Erythroblast (primary cell): ENCODE data around the gene TMX1.

Experiments
- DNase-seq, 2 experiments: peaks; one replicate each; lab custom pipeline; 2025; lab: John Stamatoyannopoulos, UW
- GATA1 ChIP-seq: IDR thresholded peaks from 2 replicates; pipeline ENCODE4 v1.6.1; 2011; ENCODE audit warnings: low read depth, mild to moderate bottlenecking, control low read depth, low read length, moderate library complexity
- POLR2A ChIP-seq: IDR thresholded peaks from 2 replicates; pipeline ENCODE4 v1.6.1; 2011; ENCODE audit warnings: mild to moderate bottlenecking, low read length

Gene TMX1, protein sequence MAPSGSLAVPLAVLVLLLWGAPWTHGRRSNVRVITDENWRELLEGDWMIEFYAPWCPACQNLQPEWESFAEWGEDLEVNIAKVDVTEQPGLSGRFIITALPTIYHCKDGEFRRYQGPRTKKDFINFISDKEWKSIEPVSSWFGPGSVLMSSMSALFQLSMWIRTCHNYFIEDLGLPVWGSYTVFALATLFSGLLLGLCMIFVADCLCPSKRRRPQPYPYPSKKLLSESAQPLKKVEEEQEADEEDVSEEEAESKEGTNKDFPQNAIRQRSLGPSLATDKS

DNA sequence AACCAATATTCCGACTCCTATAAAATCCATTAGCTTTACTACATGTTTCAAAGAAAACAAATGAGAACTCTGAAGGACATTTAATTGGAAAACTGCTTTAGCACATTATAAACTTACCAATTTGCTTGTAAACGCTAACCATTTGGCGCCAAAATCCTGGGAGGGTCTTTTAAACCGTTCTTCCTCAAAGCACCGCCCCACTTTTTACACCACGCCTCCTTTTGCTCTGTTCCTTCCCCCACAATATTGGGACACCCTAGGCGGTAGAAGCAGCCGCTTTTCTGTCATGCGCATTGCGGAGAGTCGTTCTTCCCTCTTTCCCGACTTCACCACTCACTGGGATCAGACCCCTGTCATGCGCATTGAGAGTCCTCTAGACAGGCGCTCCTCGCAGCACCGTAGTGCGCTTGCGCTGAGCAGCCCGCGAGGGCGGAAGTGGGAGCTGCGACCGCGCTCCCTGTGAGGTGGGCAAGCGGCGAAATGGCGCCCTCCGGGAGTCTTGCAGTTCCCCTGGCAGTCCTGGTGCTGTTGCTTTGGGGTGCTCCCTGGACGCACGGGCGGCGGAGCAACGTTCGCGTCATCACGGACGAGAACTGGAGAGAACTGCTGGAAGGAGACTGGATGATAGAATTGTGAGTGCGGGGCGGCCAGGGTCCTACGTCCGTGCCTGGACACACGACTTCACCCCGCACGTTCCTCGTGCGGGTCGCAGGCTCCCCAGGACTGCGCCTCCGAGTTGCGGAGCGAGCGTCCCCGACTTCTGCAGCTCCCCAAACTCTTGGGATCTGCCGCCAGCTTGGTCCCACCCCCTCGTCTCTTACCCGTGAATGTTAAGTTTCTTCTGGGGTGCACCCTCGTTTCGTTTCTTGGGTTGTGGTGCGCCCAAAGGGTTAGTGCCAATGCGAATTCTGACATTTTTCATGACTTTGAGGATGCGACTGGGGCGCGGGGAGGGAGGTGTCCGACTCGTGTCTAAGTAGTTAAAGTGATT is at the start of gene TMX1:
Gene TMX1 (plus strand): TSS at position 435 of the 991 bp plus-strand sequence. CDS start 46 bp downstream, at position 481.
- TF ChIP-seq POLR2A (peak; percentile 97), GATA1 (no peak)
- peak; percentile 96 to 97 for DNase-seq

GRCh38 chr14:51201890-51202289 is 38.2 kb upstream of the TMX1 start:
- DNase-seq, result no peak
- no peak for TF ChIP-seq POLR2A
- TF ChIP-seq GATA1, result no peak

- DNase-seq, result no peak
- TF ChIP-seq GATA1 (no peak), POLR2A (no peak)
Measured at GRCh38 chr14:51202914-51203665, 37.0 kb upstream of the TMX1 start.

DNA sequence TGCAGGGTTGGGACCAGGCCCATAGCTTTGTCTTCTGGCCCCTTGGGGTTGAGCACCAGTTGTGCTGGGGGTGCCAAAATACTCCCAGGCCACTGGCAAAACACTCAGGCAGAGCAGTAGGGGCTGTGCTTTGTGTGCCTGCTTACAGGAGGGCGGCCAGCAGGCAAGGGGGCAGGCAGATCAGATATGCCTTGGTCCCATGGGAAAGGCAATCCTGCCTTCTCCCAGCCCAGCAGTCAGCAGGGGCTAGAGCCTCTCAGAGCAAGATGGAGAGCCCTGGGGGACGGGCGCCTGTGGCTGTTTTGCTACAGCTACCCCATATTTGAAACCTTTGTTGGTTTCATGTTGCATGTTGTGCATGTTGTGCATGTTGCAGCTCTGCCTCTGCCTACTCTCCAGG is 36.2 kb upstream of the TMX1 start:
- DNase-seq, result no peak
- no peak for TF ChIP-seq GATA1
- no peak for TF ChIP-seq POLR2A

DNA sequence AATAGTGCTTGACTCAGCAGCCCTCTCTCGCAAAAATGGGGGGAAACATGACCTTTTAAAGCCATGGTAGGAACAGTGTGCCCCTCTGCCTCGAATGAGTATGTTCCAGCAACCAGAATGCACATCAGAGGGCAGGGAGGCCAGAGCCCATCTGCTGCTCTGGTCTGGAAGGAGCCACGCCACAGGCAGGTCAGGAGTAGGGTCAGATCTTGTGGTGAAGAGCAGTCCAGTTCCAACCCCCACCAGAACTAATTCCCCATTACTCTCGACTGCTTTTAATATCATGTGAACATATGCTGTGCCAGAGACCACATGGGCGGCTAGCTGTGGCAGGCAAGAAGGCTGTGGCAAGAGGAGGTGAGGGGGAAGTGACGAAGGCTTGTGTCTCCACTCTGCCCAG is 34.6 kb upstream of the TMX1 start:
- TF ChIP-seq GATA1, result no peak
- no peak for TF ChIP-seq POLR2A
- DNase-seq, result no peak

- DNase-seq, result no peak
- no peak for TF ChIP-seq GATA1
- TF ChIP-seq POLR2A, result no peak
Measured at GRCh38 chr14:51206462-51206861, 33.6 kb upstream of the TMX1 start.

DNA sequence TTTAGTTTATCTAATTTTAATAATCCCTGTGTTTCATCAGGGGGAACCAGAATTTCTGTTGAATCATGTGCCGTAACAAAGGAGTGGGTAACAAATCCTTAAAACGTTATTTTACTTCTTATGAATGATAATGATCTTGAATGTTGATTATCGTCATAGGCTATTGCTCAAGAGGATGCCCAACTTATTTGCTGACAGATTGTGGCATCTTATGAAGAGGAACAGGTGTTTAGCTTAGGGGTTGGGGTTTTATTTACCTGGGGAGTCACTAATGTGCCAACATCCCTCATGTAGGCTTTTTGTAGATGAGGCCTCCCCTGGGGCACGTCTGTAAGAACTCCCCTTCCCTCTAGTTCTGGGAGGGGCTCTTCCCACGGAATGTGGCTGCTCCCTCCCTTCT is 32.4 kb upstream of the TMX1 start:
- DNase-seq, result no peak
- TF ChIP-seq POLR2A (no peak), GATA1 (no peak)

GRCh38 chr14:51208982-51209381 is 31.1 kb upstream of the TMX1 start:
- TF ChIP-seq GATA1 (no peak), POLR2A (no peak)
- no peak for DNase-seq

DNA sequence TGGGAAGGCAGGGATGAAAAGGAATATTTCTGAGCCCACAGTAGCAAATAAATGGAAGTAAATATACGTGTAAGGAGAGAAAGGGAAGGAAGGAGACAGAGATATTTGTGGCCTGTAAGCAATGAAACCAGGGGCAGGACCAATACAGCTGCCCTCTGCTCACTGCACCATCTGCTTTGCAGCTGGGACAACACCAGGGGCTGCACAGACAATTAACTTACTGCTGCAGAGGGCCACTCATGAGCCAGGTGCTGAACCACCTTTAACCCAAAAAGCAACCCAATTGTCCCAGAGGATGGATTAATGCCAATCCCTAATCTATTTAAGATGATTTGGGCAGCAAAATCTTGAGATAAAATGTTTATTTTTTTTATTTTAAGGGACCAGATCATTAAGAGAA is 30.6 kb upstream of the TMX1 start:
- TF ChIP-seq POLR2A (no peak), GATA1 (no peak)
- DNase-seq, result no peak

- no peak for DNase-seq
- TF ChIP-seq GATA1 (no peak), POLR2A (no peak)
Measured at GRCh38 chr14:51210594-51210993, 29.5 kb upstream of the TMX1 start.

GRCh38 chr14:51211149-51211548 is 28.9 kb upstream of the TMX1 start:
- DNase-seq, result no peak
- TF ChIP-seq GATA1 (no peak), POLR2A (no peak)

DNA sequence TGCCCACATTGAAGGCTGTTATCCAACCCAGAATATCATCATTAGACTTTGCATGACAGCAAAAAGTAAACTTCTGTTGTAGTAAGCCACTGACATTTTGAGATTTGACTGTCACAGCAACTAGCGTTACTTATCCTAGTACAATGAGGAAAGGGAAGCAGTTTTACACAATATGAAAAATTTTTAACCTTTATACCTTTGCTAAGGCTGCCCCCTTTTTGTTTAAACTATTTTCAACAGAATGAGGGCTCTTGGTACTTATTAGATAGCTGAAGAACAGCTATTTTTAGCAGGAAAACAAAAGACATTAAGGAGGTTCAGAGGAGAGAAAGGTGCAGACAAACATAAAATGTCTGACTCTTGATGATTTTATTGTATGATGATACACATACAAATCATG is 23.4 kb upstream of the TMX1 start:
- no peak for DNase-seq
- no peak for TF ChIP-seq POLR2A
- TF ChIP-seq GATA1, result no peak
